Measurements from ENCODE around the gene IFIH1.

GRCh38 chr2:162317861-162318327 is 590 bp downstream of the IFIH1 start:
- TF ChIP-seq CTCF (IDR thresholded peaks at IDR 0.05) (no peak), POLR2A (IDR thresholded peaks at IDR 0.05) (no peak), POLR2AphosphoS5 (IDR thresholded peaks at IDR 0.05; ENCODE audit: insufficient read depth in 1 of 2, low read depth in 1 of 2) (no peak)

All from vagina (tissue), 2 donors.